T-helper 2 cell treated with Interferon-gamma antibody and Interleukin-4, amounts not matched to agents 100 ng/mL and 5 ng/mL, for 36 hours (primary cell): Measurements from ENCODE around the gene PLS1. TPM values are rescaled to one million over a fixed set of nuclear protein-coding genes. Genes with fewer than 3 reads are reported as not detected.

Experiments used
- intact Hi-C: fragments of 100-400 bp; cut with micrococcal nuclease; formaldehyde crosslinking; loops from one replicate; pipeline ENCODE4 v1.15.1; 2023
- total RNA-seq: library from RNA; stranded (reverse); gene quantifications from 2 replicates; pipeline ENCODE4 v1.2.3, GENCODE V29; 2022

Gene PLS1
- total RNA-seq, 1 donor from 2014 or later = 6.1 TPM

GRCh38 chr3:142595581-142595950 is 627 bp upstream of the PLS1 start:
- intact Hi-C loops = loop anchor here (5.0 kb wide), 4 partner anchors 127 to 718 kb away; partner anchors contain the start of genes ATP1B3, TRPC1, U2SURP and XRN1

- intact Hi-C loops = loop anchor here (1.0 to 5.0 kb wide), 6 partner anchors 9 to 719 kb away; partner anchors contain the start of genes ATP1B3, ATR, TRPC1 and U2SURP
Measured at GRCh38 chr3:142596726-142597088, 514 bp downstream of the PLS1 start.

GRCh38 chr3:142597906-142598305 is 1.7 kb downstream of the PLS1 start:
- intact Hi-C loops = loop anchor here (5.0 kb wide), 4 partner anchors 124 to 721 kb away; partner anchors contain the start of genes ATP1B3, TRPC1, U2SURP and XRN1

GRCh38 chr3:142601713-142602112 is 5.5 kb downstream of the PLS1 start:
- intact Hi-C loops = loop anchor here (5.0 kb wide), 1 partner anchor 1189 kb away; no protein-coding TSS in a partner anchor

- intact Hi-C loops = loop anchor here (5.0 kb wide), 1 partner anchor 1191 kb away; no protein-coding TSS in a partner anchor
Measured at GRCh38 chr3:142602619-142603385, 6.6 kb downstream of the PLS1 start.

- intact Hi-C loops = loop anchor here (5.0 kb wide), 1 partner anchor 1191 kb away; no protein-coding TSS in a partner anchor
Measured at GRCh38 chr3:142603386-142603705, 7.2 kb downstream of the PLS1 start.

GRCh38 chr3:142604940-142605339 is 8.7 kb downstream of the PLS1 start:
- intact Hi-C loops = loop anchor here (5.0 kb wide), 1 partner anchor 1193 kb away; no protein-coding TSS in a partner anchor

- intact Hi-C loops = no loop called here
Measured at GRCh38 chr3:142608631-142609030, 12.4 kb downstream of the PLS1 start.

- intact Hi-C loops = no loop called here
Measured at GRCh38 chr3:142609136-142609535, 12.9 kb downstream of the PLS1 start.

- intact Hi-C loops = no loop called here
Measured at GRCh38 chr3:142611206-142611605, 15.0 kb downstream of the PLS1 start.

GRCh38 chr3:142613491-142613890 is 17.3 kb downstream of the PLS1 start:
- intact Hi-C loops = no loop called here

- intact Hi-C loops = no loop called here
Measured at GRCh38 chr3:142614059-142614626, 17.9 kb downstream of the PLS1 start.

- intact Hi-C loops = no loop called here
Measured at GRCh38 chr3:142615171-142615570, 19.0 kb downstream of the PLS1 start.

GRCh38 chr3:142618917-142619461 is 22.8 kb downstream of the PLS1 start:
- intact Hi-C loops = no loop called here

- intact Hi-C loops = no loop called here
Measured at GRCh38 chr3:142622405-142622804, 26.2 kb downstream of the PLS1 start.

- intact Hi-C loops = no loop called here
Measured at GRCh38 chr3:142623194-142623593, 27.0 kb downstream of the PLS1 start.

GRCh38 chr3:142624341-142625152 is 28.4 kb downstream of the PLS1 start:
- intact Hi-C loops = no loop called here

GRCh38 chr3:142625153-142625440 is 28.9 kb downstream of the PLS1 start:
- intact Hi-C loops = no loop called here

GRCh38 chr3:142626971-142627370 is 30.8 kb downstream of the PLS1 start:
- intact Hi-C loops = no loop called here

- intact Hi-C loops = no loop called here
Measured at GRCh38 chr3:142628801-142629200, 32.6 kb downstream of the PLS1 start.

- intact Hi-C loops = no loop called here
Measured at GRCh38 chr3:142633073-142633472, 36.9 kb downstream of the PLS1 start.

- intact Hi-C loops = no loop called here
Measured at GRCh38 chr3:142636050-142636449, 39.9 kb downstream of the PLS1 start.
